HepG2 (cell line): Measurements from ENCODE around the gene SGMS1. TPM values are rescaled to one million over a fixed set of nuclear protein-coding genes. Genes with fewer than 3 reads are reported as not detected.
A peak's percentile ranks its signal among the peaks of the same experiment; 100 is the strongest.

ENCODE experiments used
- ATAC-seq: fragments of 200-7000 bp; cut with Tn5 transposase; 3 replicates; pipeline ENCODE4 v1.9.1; 2020; ENCODE audit warnings: mild to moderate bottlenecking, moderate library complexity
- BruUV-seq: library from RNA; stranded (reverse); fragments of 400-500 nt; replicated peaks from 2 replicates; lab custom pipeline; 2021; lab: Mats Ljungman, UMichigan
- CTCF ChIA-PET: fragments of 300-600 bp; formaldehyde crosslinking; extraction: SDS; loops from one replicate; lab custom pipeline; 2021; ENCODE audit warnings: low total read pairs, inconsistent platforms, low intra/inter-chr PET ratio; lab: Yijun Ruan, JAX
- POLR2A ChIA-PET: fragments of 350-600 bp; sonication (Branson Sonifier 250); formaldehyde crosslinking; loops from one replicate; lab custom pipeline; 2020; ENCODE audit warnings: antibody characterized with exemption, inconsistent platforms; lab: Yijun Ruan, JAX
- DNase-seq: peaks from one replicate; pipeline ENCODE4 v3.0.0-alpha.2; 2015; ENCODE audit warnings: low spot score
- FAIRE-seq: peaks from 3 replicates; lab custom pipeline; 2011; peaks lifted over from hg19 to GRCh38; lab: Jason Lieb, UNC
- H2AFZ ChIP-seq: one replicate; pipeline ENCODE4 v1.6.1; 2011; ENCODE audit warnings: low read length, inconsistent platforms
- H3K27ac ChIP-seq: fragments of 300-600 bp; 3 replicates; pipeline ENCODE4 v1.8.0; 2011; ENCODE audit warnings: mixed run types, mild to moderate bottlenecking, mixed read lengths, low read length, inconsistent platforms; ENCODE audit not compliant: insufficient read depth; ENCODE audit errors: extremely low read length
- H3K27me3 ChIP-seq, 2 experiments: fragments of 200-600 bp in 1 of 2; 2 replicates in 1 of 2; 3 replicates in 1 of 2; pipeline versions ENCODE4 v1.6.0 to v1.8.0; 2011; ENCODE audit warnings: low read length in 2 of 2, mild to moderate bottlenecking in 2 of 2, moderate library complexity in 2 of 2, inconsistent platforms in 1 of 2; ENCODE audit not compliant: insufficient read depth in 2 of 2, control insufficient read depth in 1 of 2
- H3K36me3 ChIP-seq, 2 experiments: fragments of 200-600 bp in 1 of 2; replicated peaks in 1 of 2; 2 replicates in 1 of 2; 3 replicates in 1 of 2; pipeline versions ENCODE4 v1.5.1 to v1.8.0; 2011; ENCODE audit warnings: low read length in 2 of 2, inconsistent platforms in 1 of 2; ENCODE audit not compliant: insufficient read depth in 2 of 2, control insufficient read depth in 1 of 2
- H3K4me1 ChIP-seq: 2 replicates; pipeline ENCODE4 v1.5.1; 2012; ENCODE audit warnings: low read length, inconsistent platforms; ENCODE audit not compliant: insufficient read depth
- H3K4me2 ChIP-seq: 2 replicates; pipeline ENCODE4 v1.6.0; 2011; ENCODE audit warnings: low read depth, low read length, inconsistent platforms
- H3K4me3 ChIP-seq, 3 experiments: fragments of 200-600 bp in 1 of 3; sonication (generic), shearing (Covaris generic) in 1 of 3; replicated peaks in 1 of 3; 2 replicates each; pipeline ENCODE4 v1.5.1; 2011 to 2016; ENCODE audit warnings: low read length in 3 of 3, inconsistent platforms in 2 of 3, low read depth in 2 of 3, mild to moderate bottlenecking in 2 of 3, control low read depth in 1 of 3, mixed read lengths in 1 of 3; ENCODE audit not compliant: insufficient read depth in 1 of 3
- H3K79me2 ChIP-seq: one replicate; pipeline ENCODE4 v1.6.1; 2011; ENCODE audit warnings: low read length, inconsistent platforms; ENCODE audit not compliant: insufficient read depth
- H3K9ac ChIP-seq: 2 replicates; pipeline ENCODE4 v1.6.0; 2011; ENCODE audit warnings: mild to moderate bottlenecking, low read depth, low read length, inconsistent platforms; ENCODE audit not compliant: insufficient read depth
- H3K9me3 ChIP-seq: 2 replicates; pipeline ENCODE4 v1.5.1; 2012; ENCODE audit warnings: mild to moderate bottlenecking, low read length
- H4K20me1 ChIP-seq: 2 replicates; pipeline ENCODE4 v1.6.0; 2011; ENCODE audit warnings: inconsistent platforms, mild to moderate bottlenecking, low read length, moderate library complexity; ENCODE audit not compliant: insufficient read depth
- CHD4 ChIP-seq: fragments of 200-600 bp; sonication (generic); IDR thresholded peaks from 2 replicates; pipeline ENCODE4 v1.7.0; 2017; ENCODE audit warnings: mild to moderate bottlenecking, low read length, borderline replicate concordance
- ETV5 ChIP-seq: IDR thresholded peaks from 2 replicates; pipeline ENCODE4 v1.6.1; 2018; ENCODE audit warnings: missing biosample characterization, missing genetic modification reagents, inconsistent platforms, borderline replicate concordance
- FOXK1 ChIP-seq: sonication (generic); formaldehyde crosslinking; IDR thresholded peaks from 2 replicates; pipeline ENCODE4 v1.4.0; 2020; ENCODE audit warnings: low read depth, missing genetic modification reagents, borderline replicate concordance
- FOXM1 ChIP-seq: sonication (generic); formaldehyde crosslinking; IDR thresholded peaks from 2 replicates; pipeline ENCODE4 v1.5.0; 2020; ENCODE audit warnings: missing genetic modification reagents
- GFI1 ChIP-seq: sonication (generic); formaldehyde crosslinking; IDR thresholded peaks from 2 replicates; pipeline ENCODE4 v1.5.0; 2020; ENCODE audit warnings: missing genetic modification reagents, mild to moderate bottlenecking, borderline replicate concordance
- HNF4A ChIP-seq: sonication (generic); formaldehyde crosslinking; IDR thresholded peaks from 2 replicates; pipeline ENCODE4 v1.4.0; 2020; ENCODE audit warnings: missing genetic modification reagents
- IRF9 ChIP-seq: sonication (generic); formaldehyde crosslinking; IDR thresholded peaks from 2 replicates; pipeline ENCODE4 v1.8.0; 2022; ENCODE audit warnings: missing genetic modification reagents, mild to moderate bottlenecking, borderline replicate concordance
- KLF15 ChIP-seq: sonication (generic); formaldehyde crosslinking; IDR thresholded peaks from 2 replicates; pipeline ENCODE4 v1.8.1; 2023; ENCODE audit warnings: borderline replicate concordance, mild to moderate bottlenecking, inconsistent platforms, missing genetic modification reagents, mixed read lengths
- KLF16 ChIP-seq, 2 experiments: sonication (generic) in 1 of 2; formaldehyde crosslinking in 1 of 2; IDR thresholded peaks; 2 replicates each; pipeline versions ENCODE4 v1.6.1 to v1.8.0; 2016 to 2023; ENCODE audit warnings: missing genetic modification reagents in 2 of 2, missing compliant biosample characterization in 1 of 2
- PRPF4 ChIP-seq: fragments of 200-400 bp; formaldehyde crosslinking; IDR thresholded peaks from 2 replicates; pipeline ENCODE4 v1.6.1; 2016; ENCODE audit warnings: low read length, low read depth; ENCODE audit not compliant: poor library complexity, severe bottlenecking
- REL ChIP-seq: sonication (generic); formaldehyde crosslinking; conservative IDR thresholded peaks from 2 replicates; pipeline ENCODE4 v1.8.0; 2022; ENCODE audit warnings: mild to moderate bottlenecking, missing genetic modification reagents, moderate library complexity
- RFXANK ChIP-seq: IDR thresholded peaks from 2 replicates; pipeline ENCODE4 v1.6.1; 2016
- SKI ChIP-seq: fragments of 450-650 bp; IDR thresholded peaks from one replicate; pipeline ENCODE4 v1.6.1; 2018; ENCODE audit warnings: mild to moderate bottlenecking; ENCODE audit not compliant: partially characterized antibody
- SMARCE1 ChIP-seq: fragments of 450-650 bp; IDR thresholded peaks from 2 replicates; pipeline ENCODE4 v1.6.1; 2017; ENCODE audit warnings: borderline replicate concordance
- SNRNP70 ChIP-seq: fragments of 200-400 bp; formaldehyde crosslinking; IDR thresholded peaks from 2 replicates; pipeline ENCODE4 v1.6.1; 2017; ENCODE audit warnings: mild to moderate bottlenecking, low read depth, low read length, moderate library complexity
- ZNF17 ChIP-seq: sonication (generic); formaldehyde crosslinking; IDR thresholded peaks from 2 replicates; pipeline ENCODE4 v1.5.0; 2020; ENCODE audit warnings: mild to moderate bottlenecking, missing genetic modification reagents
- ZNF256 ChIP-seq: sonication (generic); formaldehyde crosslinking; conservative IDR thresholded peaks from 2 replicates; pipeline ENCODE4 v1.4.0; 2020; ENCODE audit warnings: missing genetic modification reagents
- ZNF260 ChIP-seq: sonication (generic); formaldehyde crosslinking; IDR thresholded peaks from 2 replicates; pipeline ENCODE4 v1.4.0; 2020; ENCODE audit warnings: missing genetic modification reagents, low read depth, mild to moderate bottlenecking, borderline replicate concordance
- ZNF580 ChIP-seq: IDR thresholded peaks from 2 replicates; pipeline ENCODE4 v1.6.1; 2016; ENCODE audit warnings: low read depth, borderline replicate concordance
- ZNF674 ChIP-seq: sonication (generic); formaldehyde crosslinking; IDR thresholded peaks from 2 replicates; pipeline ENCODE4 v1.5.0; 2020; ENCODE audit warnings: low read depth, mild to moderate bottlenecking, missing genetic modification reagents
- ZNF724P ChIP-seq: sonication (generic); formaldehyde crosslinking; IDR thresholded peaks from 2 replicates; pipeline ENCODE4 v1.8.0; 2022; ENCODE audit warnings: missing genetic modification reagents, borderline replicate concordance
- WGBS: methylation state at CpG from one replicate; pipeline ENCODE4 v1.1.6; 2017; ENCODE audit warnings: low lambda C conversion rate; 5-methylcytosine and 5-hydroxymethylcytosine counted together
- in situ Hi-C: cut with HindIII; loops from 2 replicates; pipeline ENCODE4 v1.10.0; 2017; ENCODE audit warnings: low pct_unique_long_range_greater_than_20kb; ENCODE audit not compliant: extremely low pct_ligation_motif_present
- intact Hi-C: fragments of 100-400 bp; cut with micrococcal nuclease; formaldehyde crosslinking; loops from one replicate; pipeline ENCODE4 v1.10.0; 2022; ENCODE audit not compliant: unreplicated experiment
- polyA plus RNA-seq, 8 experiments: library from polyadenylated mRNA; depleted of rRNA in 3 of 8; stranded (reverse) in 7 of 8; unstranded in 1 of 8; fragments of >200 nt; fragmentation: Illumina TruSeq in 4 of 8; extraction: Trizol in 4 of 8; gene quantifications; 2 replicates each; pipeline versions ENCODE4 v1.2.1 to v1.2.3, GENCODE V29; 2011 to 2016; ENCODE audit warnings: low read depth in 4 of 8, missing spikeins in 1 of 8, mixed read lengths in 1 of 8; ENCODE audit not compliant: insufficient read depth in 1 of 8
- total RNA-seq, 5 experiments: library from RNA; depleted of rRNA; stranded (reverse); fragments of >200 nt; fragmentation: Illumina TruSeq; extraction: Trizol; gene quantifications; 2 replicates each; pipeline ENCODE4 v1.2.3, GENCODE V29; 2016; ENCODE audit warnings: low read depth in 1 of 5
- TF ChIP-seq, protein P1 (sequence below): sonication (generic); formaldehyde crosslinking; IDR thresholded peaks from 2 replicates; pipeline ENCODE4 v1.4.0; 2020; ENCODE audit warnings: missing genetic modification reagents, low read depth, mild to moderate bottlenecking, borderline replicate concordance
- TF ChIP-seq, protein P2 (sequence below): sonication (generic); formaldehyde crosslinking; IDR thresholded peaks from 2 replicates; pipeline ENCODE4 v1.5.0; 2020; ENCODE audit warnings: missing genetic modification reagents

The SGMS1 gene
- total and polyA plus RNA-seq, 2 of the 13 experiments (the other 11 are each of a cell fraction or from before 2014, with no cell fraction given), result 6.5 to 15.1 TPM

- Histone ChIP-seq H3K79me2 (peaks cover 11% of the 10 kb centered on the region), H3K9ac (peak overlapping the region; percentile 66), H3K4me3 (no peak overlapping the region; a peak in 1 of 6 replicates), H3K36me3 (no peaks in the 10 kb centered on the region), H3K27me3 (no peaks in the 10 kb centered on the region), H4K20me1 (no peaks in the 10 kb centered on the region), H3K4me1 (peaks cover 47% of the 10 kb centered on the region), H3K9me3 (no peaks in the 10 kb centered on the region), H3K4me2 (peak overlapping the region; percentile 61), H2AFZ (no peak overlapping the region), H3K27ac (peak overlapping the region; percentile 92)
- peak; percentile 99 for ATAC-seq
- no TSS peak for BruUV-seq
- DNase-seq, result peak; percentile 92
- POLR2A ChIA-PET, result interaction anchor here (0.6 to 3.2 kb wide), 4 partner anchors 11 to 51 kb away, joined by 3 to 34 read pairs (median 8); partner anchors contain the start of gene SGMS1
- intact Hi-C loops (loop anchor here (1.0 kb wide), 2 partner anchors 33 to 52 kb away; no protein-coding TSS in a partner anchor), in situ Hi-C loops (no loop called here)
- peak; percentile 84 for FAIRE-seq
- CTCF ChIA-PET, result interaction anchor here (1.9 kb wide), 1 partner anchor 10 kb away, joined by 4 read pairs; no protein-coding TSS in a partner anchor
- 15% methylated on average over 2 of the region's 2 CpGs for WGBS
- TF ChIP-seq ETV5 (CRISPR knock-in tag), result peak; percentile 51; the same call in 1 of the 2 replicates
- no peak for TF ChIP-seq SKI
- TF ChIP-seq ZNF260, result no peak
- TF ChIP-seq SMARCE1, result no peak
- no peak for TF ChIP-seq ZNF256 (CRISPR knock-in tag)
- TF ChIP-seq IRF9 (CRISPR knock-in tag), result no peak
- TF ChIP-seq, protein P1, sequence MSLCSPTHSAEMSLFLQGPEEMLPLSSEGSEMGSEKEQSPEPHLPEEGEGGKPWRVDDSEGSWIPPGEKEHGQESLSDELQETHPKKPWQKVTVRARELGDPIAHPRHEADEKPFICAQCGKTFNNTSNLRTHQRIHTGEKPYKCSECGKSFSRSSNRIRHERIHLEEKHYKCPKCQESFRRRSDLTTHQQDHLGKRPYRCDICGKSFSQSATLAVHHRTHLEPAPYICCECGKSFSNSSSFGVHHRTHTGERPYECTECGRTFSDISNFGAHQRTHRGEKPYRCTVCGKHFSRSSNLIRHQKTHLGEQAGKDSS, result no peak
- TF ChIP-seq KLF15 (CRISPR knock-in tag), result no peak
- no peak for TF ChIP-seq ZNF674 (CRISPR knock-in tag)
- no peak for TF ChIP-seq SNRNP70
- TF ChIP-seq ZNF17 (CRISPR knock-in tag), result no peak
- TF ChIP-seq ZNF724P (CRISPR knock-in tag), result no peak
- no peak for TF ChIP-seq RFXANK
- peak; percentile 100 for TF ChIP-seq HNF4A (CRISPR knock-in tag)
- no peak for TF ChIP-seq GFI1 (CRISPR knock-in tag)
- TF ChIP-seq, protein P2, sequence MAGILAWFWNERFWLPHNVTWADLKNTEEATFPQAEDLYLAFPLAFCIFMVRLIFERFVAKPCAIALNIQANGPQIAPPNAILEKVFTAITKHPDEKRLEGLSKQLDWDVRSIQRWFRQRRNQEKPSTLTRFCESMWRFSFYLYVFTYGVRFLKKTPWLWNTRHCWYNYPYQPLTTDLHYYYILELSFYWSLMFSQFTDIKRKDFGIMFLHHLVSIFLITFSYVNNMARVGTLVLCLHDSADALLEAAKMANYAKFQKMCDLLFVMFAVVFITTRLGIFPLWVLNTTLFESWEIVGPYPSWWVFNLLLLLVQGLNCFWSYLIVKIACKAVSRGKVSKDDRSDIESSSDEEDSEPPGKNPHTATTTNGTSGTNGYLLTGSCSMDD (CRISPR knock-in tag), result no peak
- peak; percentile 89; the same call in 1 of the 2 replicates for TF ChIP-seq FOXK1
- no peak for TF ChIP-seq ZNF580
- no peak for TF ChIP-seq FOXM1 (CRISPR knock-in tag)
- no peak for TF ChIP-seq PRPF4
- no peak for TF ChIP-seq REL
- TF ChIP-seq CHD4, result peak; percentile 85; the same call in 1 of the 2 replicates
- peak in 1 of 2 experiments; percentile 82; a peak in 1 of 4 replicates for TF ChIP-seq KLF16 (CRISPR knock-in tag; IDR thresholded peaks at IDR 0.05)
These were observed 51.7 kb downstream of the SGMS1 start for GRCh38 chr10:50572017-50572491.
